Measurements from ENCODE around the gene PID1.

Gene PID1

DNA sequence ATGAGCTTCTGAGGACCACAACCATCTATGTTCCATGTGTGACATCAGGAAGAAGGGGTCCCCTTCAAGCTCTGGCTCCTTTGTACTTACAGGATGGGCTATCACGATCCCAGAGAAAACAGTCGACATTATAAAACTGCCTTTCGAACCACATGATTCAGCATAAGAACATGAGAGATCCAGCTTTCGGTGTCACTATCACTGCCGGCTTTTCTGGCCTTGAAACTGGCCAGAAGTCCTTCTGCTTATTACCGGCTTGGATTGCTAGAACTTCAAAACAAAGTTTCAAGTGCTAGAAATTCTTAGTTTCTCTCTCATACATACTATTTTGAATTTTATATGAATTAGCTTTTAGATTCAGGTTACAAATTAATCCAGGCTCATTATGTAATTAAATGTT, 138.9 kb downstream of the PID1 start:
- TF ChIP-seq, protein P1, sequence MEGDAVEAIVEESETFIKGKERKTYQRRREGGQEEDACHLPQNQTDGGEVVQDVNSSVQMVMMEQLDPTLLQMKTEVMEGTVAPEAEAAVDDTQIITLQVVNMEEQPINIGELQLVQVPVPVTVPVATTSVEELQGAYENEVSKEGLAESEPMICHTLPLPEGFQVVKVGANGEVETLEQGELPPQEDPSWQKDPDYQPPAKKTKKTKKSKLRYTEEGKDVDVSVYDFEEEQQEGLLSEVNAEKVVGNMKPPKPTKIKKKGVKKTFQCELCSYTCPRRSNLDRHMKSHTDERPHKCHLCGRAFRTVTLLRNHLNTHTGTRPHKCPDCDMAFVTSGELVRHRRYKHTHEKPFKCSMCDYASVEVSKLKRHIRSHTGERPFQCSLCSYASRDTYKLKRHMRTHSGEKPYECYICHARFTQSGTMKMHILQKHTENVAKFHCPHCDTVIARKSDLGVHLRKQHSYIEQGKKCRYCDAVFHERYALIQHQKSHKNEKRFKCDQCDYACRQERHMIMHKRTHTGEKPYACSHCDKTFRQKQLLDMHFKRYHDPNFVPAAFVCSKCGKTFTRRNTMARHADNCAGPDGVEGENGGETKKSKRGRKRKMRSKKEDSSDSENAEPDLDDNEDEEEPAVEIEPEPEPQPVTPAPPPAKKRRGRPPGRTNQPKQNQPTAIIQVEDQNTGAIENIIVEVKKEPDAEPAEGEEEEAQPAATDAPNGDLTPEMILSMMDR (IDR thresholded peaks at IDR 0.05; ENCODE audit: low read depth, low read length) = no peak
- no peak for TF ChIP-seq POLR2A (IDR thresholded peaks at IDR 0.05; ENCODE audit: extremely low read depth, insufficient read length)
- TF ChIP-seq, protein P2, sequence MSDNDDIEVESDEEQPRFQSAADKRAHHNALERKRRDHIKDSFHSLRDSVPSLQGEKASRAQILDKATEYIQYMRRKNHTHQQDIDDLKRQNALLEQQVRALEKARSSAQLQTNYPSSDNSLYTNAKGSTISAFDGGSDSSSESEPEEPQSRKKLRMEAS (IDR thresholded peaks at IDR 0.05; ENCODE audit: low read depth, low read length) = no peak
- no peak for TF ChIP-seq MYC (IDR thresholded peaks at IDR 0.05; ENCODE audit: low read depth, low read length)
- no peak overlapping the region for H3K4me3 ChIP-seq (ENCODE audit: low read depth, low read length)
- DNase-seq (ENCODE audit: low read depth) = no peak

DNA sequence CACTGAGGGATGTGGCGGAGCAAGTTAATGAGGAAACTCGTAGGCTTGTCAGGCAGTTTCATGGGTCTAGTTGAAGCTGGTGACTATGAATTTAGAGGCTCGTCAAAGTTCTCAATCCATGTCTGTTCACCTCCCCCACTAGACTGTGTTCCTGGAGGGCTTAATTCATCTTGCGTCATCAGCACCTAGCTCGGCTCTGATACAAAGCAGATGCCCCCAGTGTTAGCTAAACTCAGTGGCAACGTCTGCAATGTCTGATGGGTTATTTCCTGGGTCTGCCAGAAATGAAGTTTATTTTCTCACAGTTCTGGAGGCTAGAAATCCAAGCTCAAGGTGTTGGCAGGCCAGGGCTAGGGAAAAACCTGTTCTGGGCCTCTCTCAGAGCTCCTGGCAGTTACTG, 140.6 kb downstream of the PID1 start:
- no peak overlapping the region for H3K4me3 ChIP-seq (ENCODE audit: low read depth, low read length)
- DNase-seq (ENCODE audit: low read depth) = no peak
- no peak for TF ChIP-seq MYC (IDR thresholded peaks at IDR 0.05; ENCODE audit: low read depth, low read length)

DNA sequence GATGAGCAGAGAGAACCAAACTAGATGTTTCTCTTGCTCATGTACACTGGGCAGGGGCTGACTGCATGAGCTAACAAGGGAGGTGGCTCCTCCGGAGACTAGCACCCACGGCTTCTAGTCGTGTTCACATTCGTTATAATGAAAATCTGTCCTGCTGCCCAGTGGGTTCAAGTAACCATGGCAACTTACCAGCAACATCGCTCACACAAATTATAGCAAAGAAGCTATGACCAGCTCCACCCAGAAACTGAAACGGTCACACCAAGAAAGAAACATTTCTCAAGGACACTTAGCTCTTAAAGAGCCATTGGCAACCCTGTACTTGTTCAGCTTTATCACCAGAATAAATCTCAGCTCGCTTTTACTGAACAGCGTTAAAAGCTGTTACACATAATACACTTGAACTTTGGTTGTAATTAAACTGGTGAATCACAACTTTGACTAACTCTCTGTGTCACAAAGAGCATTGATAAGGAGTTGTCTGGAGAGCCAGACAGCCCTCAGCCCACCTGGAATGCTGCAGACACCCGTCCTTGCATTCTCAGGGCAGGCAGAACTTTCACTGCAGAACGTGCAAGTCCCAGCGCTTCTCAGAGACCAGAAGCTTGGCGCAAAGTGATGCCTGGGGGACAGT, 141.2 kb downstream of the PID1 start:
- TF ChIP-seq POLR2A (IDR thresholded peaks at IDR 0.05; ENCODE audit: extremely low read depth, insufficient read length) = no peak
- no peak for TF ChIP-seq MYC (IDR thresholded peaks at IDR 0.05; ENCODE audit: low read depth, low read length)
- TF ChIP-seq, protein P1 (IDR thresholded peaks at IDR 0.05; ENCODE audit: low read depth, low read length) = no peak
- TF ChIP-seq, protein P2 (IDR thresholded peaks at IDR 0.05; ENCODE audit: low read depth, low read length) = no peak
- no peak overlapping the region for H3K4me3 ChIP-seq (ENCODE audit: low read depth, low read length)
- no peak for DNase-seq (ENCODE audit: low read depth)

DNA sequence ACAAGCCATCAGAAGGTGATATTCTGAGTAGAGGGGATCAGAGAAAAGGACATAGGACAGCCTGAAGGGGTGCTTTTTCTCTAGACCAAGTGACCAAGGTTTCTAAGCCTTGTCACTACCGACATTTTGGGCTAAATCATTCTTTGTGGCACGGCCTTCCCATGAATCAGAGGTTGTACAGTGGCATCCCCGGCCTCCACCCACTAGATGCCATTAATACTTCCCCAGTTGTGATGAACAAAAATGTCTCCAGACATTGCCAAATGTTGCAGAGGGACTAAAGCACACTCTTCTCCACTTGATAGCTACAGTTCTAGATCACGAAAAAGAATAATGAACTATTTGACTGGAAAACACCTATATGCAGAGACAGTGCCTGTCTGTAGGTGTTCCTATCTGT, 143.6 kb downstream of the PID1 start:
- no peak for TF ChIP-seq MYC (IDR thresholded peaks at IDR 0.05; ENCODE audit: low read depth, low read length)
- no peak for TF ChIP-seq POLR2A (IDR thresholded peaks at IDR 0.05; ENCODE audit: extremely low read depth, insufficient read length)
- TF ChIP-seq, protein P1 (IDR thresholded peaks at IDR 0.05; ENCODE audit: low read depth, low read length) = no peak
- TF ChIP-seq, protein P2 (IDR thresholded peaks at IDR 0.05; ENCODE audit: low read depth, low read length) = no peak
- no peak overlapping the region for H3K4me3 ChIP-seq (ENCODE audit: low read depth, low read length)
- no peak for DNase-seq (ENCODE audit: low read depth)

DNA sequence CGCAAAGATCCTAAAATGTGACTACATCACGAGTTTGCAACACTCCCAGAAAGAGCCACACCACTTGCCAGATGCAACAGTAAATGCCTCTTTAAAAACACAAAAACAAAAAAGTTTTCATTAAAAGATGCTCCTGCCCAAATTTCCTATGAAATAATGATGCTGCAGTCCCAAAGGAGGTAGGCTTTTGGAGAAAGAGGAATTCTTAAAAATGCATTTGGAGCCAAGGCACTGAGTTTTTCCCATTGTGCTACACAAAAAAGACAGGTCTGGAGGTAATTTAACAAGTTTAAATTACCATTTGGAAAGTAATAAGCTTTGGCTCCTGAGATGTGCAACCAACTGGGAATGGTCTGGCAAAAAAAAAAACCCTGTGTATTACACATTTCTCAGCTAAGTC, 145.0 kb downstream of the PID1 start:
- TF ChIP-seq, protein P1 (IDR thresholded peaks at IDR 0.05; ENCODE audit: low read depth, low read length) = no peak
- TF ChIP-seq, protein P2 (IDR thresholded peaks at IDR 0.05; ENCODE audit: low read depth, low read length) = no peak
- TF ChIP-seq POLR2A (IDR thresholded peaks at IDR 0.05; ENCODE audit: extremely low read depth, insufficient read length) = no peak
- no peak for TF ChIP-seq MYC (IDR thresholded peaks at IDR 0.05; ENCODE audit: low read depth, low read length)
- H3K4me3 ChIP-seq (ENCODE audit: low read depth, low read length) = no peak overlapping the region

DNA sequence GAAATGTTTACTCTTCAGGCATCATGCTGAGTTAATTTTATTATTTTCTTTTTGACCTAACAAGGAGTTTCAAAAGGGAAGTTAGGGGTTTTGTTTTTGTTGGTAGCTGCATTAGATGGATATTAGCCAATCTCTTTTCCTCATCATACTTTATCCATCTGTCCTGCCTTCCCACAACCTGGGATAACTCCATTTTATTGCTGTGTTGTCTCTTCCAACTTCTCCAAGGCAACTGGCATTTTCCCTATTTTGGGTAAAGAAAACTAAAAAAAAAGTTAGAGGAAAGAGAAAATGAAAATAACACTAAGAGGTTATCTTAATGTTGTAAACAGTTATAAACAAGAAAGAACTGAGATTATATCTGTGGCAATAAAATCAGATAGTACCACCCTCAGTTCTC, 147.0 kb downstream of the PID1 start:
- DNase-seq (ENCODE audit: low read depth) = no peak
- H3K4me3 ChIP-seq (ENCODE audit: low read depth, low read length) = no peak overlapping the region
- TF ChIP-seq POLR2A (IDR thresholded peaks at IDR 0.05; ENCODE audit: extremely low read depth, insufficient read length) (no peak), MYC (IDR thresholded peaks at IDR 0.05; ENCODE audit: low read depth, low read length) (no peak)
- TF ChIP-seq, protein P1 (IDR thresholded peaks at IDR 0.05; ENCODE audit: low read depth, low read length) = no peak
- TF ChIP-seq, protein P2 (IDR thresholded peaks at IDR 0.05; ENCODE audit: low read depth, low read length) = no peak

More for the DNA sequence above, 145.0 kb downstream of the PID1 start:
- no peak for DNase-seq (ENCODE audit: low read depth)

Measured in NB4 (cell line).